22Rv1 (cell line): Measurements from ENCODE around the gene OR5B3.
"Not testable (repeated sequence)": the region's sequence is repeated elsewhere in the genome, so short reads cannot be mapped to it uniquely, and the experiment has no call there.

Source experiments
- H3K27ac ChIP-seq: fragments of 450-650 bp; 2 replicates; pipeline ENCODE4 v1.5.1; 2017
- ZFX ChIP-seq: fragments of 450-650 bp; IDR thresholded peaks from 2 replicates; pipeline ENCODE4 v1.6.1; 2017; ENCODE audit warnings: antibody characterized with exemption, borderline replicate concordance
- TF ChIP-seq, protein P1 (sequence below): fragments of 450-650 bp; IDR thresholded peaks from 2 replicates; pipeline ENCODE4 v1.5.1; 2017; ENCODE audit warnings: mild to moderate bottlenecking

OR5B3 gene

DNA sequence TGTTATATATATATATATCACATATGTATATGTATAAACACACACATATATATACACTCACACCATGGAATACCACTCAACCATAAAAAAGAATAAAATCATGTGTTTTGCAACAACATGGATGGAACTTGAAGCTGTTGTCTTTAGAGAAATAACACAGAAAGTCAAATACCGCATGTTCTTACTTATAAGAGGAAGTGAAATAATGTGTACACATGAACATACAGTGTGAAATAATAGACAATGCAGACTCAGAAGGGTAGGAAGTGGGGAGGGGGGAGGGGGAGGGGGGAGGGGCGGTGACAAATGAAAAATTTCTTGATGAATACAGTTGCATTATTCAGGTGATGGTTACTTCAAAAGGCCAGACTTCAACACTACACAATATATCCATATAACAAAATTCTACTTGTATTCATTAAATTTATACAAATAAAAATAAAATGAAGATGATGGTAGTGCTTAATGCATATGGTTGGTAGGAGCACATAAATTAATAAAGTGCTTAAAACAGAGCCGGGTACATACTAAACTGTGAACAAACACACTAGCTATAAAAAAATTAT lies 27.0 kb upstream of the OR5B3 start:
- no peak overlapping the region for H3K27ac ChIP-seq
- TF ChIP-seq, protein P1, sequence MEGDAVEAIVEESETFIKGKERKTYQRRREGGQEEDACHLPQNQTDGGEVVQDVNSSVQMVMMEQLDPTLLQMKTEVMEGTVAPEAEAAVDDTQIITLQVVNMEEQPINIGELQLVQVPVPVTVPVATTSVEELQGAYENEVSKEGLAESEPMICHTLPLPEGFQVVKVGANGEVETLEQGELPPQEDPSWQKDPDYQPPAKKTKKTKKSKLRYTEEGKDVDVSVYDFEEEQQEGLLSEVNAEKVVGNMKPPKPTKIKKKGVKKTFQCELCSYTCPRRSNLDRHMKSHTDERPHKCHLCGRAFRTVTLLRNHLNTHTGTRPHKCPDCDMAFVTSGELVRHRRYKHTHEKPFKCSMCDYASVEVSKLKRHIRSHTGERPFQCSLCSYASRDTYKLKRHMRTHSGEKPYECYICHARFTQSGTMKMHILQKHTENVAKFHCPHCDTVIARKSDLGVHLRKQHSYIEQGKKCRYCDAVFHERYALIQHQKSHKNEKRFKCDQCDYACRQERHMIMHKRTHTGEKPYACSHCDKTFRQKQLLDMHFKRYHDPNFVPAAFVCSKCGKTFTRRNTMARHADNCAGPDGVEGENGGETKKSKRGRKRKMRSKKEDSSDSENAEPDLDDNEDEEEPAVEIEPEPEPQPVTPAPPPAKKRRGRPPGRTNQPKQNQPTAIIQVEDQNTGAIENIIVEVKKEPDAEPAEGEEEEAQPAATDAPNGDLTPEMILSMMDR: no peak
- no peak for TF ChIP-seq ZFX

DNA sequence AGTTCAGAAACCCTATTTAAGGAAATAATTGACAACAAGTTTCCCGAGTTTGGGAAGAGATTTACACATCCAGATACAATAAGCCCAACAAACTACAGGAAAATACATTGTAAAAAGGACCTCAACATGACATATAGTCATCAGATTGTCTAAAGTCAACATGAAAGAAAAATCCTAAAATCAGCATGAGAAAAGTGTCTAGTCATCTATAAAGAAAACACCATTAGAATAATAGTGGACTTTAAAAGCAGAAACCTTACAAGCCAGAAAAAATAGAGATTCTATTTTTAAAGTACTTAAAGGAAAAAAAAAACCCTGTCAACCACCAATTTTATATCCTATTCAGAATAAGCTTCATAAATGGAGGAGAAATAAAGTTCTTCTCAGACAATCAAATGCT lies 22.6 kb upstream of the OR5B3 start:
- H3K27ac ChIP-seq: no peak overlapping the region
- TF ChIP-seq, protein P1: no peak

DNA sequence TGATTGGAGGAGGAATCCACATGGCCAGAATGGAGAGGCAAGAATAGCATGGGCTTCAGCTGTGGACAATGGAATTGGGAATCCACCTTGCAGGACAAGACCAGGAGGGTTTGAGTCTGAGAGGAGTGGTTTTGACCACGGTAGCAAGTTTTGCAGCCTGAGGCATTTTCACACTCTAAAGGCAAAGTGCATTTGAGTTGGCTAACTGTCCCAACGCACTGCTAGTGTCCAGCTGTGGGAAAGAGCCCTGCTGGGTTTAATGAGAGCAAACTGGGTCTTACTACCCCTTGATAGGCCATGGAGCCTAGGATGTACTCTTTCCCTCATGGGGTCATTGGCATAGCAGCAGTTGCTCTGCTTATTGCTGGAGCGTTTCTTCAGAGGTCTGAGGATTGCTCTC lies 21.3 kb upstream of the OR5B3 start, which contains the start of gene OR5B2:
OR5B2 (minus strand) TSS at position 101 of the 400 bp plus-strand sequence. CDS start 4,860 bp downstream, outside the sequence.
- no peak within 1 kb of the TSS for H3K27ac ChIP-seq
- TF ChIP-seq, protein P1: no peak
- TF ChIP-seq ZFX: no peak

DNA sequence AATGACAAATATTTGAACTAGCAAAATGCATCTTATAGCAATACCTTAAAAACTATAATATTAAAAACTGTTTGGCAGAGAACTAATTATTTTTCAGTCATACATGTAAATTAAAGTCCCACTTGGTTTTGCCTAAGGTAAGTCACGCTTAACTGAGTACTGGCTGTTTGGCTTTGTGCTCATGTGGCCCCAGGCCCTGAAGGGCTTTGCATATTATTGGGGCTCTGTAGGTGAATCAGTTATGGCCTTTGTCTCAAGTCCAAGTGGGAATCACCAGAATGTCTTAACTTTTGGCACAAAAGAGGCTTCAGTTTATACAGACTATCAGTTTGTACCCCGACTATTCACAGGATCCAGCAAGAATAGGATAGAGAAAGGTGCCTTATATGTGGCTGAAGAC lies 7.1 kb downstream of the OR5B3 start:
- not testable (repeated sequence) for H3K27ac ChIP-seq

DNA sequence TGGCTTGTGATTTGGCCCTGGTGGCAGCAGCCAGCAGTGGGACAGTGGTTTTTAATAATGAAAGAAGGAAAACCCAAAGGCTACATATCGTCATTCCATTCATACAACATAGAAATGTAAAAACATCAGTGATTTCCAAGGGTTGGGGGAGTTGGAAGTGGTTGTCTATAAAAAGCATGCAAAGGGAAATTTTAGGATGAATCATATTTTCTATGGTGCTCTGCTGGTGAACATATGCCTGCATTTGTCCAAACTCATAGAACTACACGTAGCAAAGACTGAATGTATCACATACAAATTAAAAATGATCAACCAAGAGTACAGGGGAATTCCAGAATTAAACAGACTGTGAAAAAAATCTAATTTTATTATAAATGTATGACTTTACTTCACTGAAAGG lies 11.1 kb downstream of the OR5B3 start:
- H3K27ac ChIP-seq: no peak overlapping the region
- TF ChIP-seq ZFX: no peak
- TF ChIP-seq, protein P1: no peak

DNA sequence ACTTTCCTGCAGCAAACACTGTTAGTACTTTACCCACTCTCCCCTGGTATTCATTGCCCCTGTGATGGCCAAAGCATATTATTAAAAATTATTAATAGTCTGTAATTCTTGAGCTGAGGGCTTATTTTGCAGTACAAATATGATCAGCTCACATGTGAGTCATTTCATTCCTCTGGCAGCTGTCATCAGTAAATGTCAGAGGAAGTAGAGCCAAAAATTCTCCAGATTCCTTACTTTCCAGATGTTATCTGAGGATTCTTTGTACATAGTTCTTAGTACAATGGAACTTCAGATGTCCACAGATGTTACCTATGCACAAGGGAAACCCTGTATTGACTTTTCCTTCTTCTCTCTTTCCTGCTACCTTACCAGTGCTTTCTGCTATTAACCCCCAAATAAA lies 12.5 kb downstream of the OR5B3 start:
- no peak overlapping the region for H3K27ac ChIP-seq
- TF ChIP-seq, protein P1: no peak
- TF ChIP-seq ZFX: no peak

DNA sequence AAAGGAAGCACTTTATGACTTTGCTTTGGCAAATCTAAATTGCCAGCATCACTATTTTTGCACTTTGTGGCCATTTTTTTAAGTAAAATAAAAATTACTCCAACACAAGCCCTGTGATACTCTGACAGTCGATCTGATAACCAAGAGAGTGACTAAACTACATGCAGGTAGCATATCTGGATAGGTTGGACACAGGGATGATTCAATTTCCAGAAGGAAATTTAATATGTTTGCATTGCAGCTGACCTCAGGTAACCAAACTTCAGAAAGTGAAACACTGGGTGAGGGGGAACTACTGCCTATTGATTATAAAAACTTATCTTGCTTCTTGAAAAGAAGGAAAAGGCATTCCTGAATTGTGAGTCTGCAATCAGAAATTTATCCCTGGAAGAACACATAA lies 13.9 kb downstream of the OR5B3 start:
- TF ChIP-seq, protein P1: no peak
- no peak for TF ChIP-seq ZFX
- H3K27ac ChIP-seq: no peak overlapping the region

DNA sequence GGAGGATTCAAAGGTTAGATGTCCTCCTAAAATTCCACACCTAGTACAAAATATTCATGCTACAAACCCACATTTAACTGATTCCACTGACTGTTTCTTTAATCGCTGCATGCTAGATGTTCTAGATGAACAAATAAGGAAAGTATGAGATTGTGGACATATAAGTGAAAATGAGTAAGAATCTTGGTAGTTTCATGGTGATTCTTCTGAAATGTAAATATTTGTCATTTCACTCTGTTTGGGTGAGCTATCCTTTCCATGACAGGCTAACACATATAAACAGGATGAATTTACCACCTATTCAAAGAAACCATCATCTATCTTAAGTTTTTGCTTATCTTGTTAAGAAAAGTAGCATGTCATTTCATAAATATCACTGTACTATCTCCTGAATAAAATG lies 14.8 kb downstream of the OR5B3 start:
- TF ChIP-seq, protein P1: no peak
- no peak for TF ChIP-seq ZFX
- H3K27ac ChIP-seq: no peak overlapping the region
